Measurements from ENCODE around the gene FAM13A.

DNA sequence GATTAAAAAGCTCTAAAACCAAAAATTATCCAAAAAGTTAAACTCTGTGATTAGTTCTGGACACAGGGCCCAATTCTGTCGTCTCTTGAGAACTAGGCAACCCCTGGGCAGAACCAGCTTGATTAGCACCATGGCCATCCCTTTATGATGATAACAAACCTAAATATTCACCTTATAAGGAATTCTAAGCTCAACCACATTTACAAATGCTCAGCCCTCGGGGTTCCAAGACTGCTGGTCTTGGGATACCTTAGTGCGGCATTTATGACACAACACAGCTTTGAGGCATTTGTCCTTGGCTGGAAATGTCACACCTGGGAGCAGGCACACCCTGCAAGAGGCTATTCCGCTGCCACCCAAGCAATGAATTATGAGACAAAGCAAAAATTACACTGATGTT, 331.8 kb downstream of the FAM13A start:
- TF ChIP-seq, protein P1, sequence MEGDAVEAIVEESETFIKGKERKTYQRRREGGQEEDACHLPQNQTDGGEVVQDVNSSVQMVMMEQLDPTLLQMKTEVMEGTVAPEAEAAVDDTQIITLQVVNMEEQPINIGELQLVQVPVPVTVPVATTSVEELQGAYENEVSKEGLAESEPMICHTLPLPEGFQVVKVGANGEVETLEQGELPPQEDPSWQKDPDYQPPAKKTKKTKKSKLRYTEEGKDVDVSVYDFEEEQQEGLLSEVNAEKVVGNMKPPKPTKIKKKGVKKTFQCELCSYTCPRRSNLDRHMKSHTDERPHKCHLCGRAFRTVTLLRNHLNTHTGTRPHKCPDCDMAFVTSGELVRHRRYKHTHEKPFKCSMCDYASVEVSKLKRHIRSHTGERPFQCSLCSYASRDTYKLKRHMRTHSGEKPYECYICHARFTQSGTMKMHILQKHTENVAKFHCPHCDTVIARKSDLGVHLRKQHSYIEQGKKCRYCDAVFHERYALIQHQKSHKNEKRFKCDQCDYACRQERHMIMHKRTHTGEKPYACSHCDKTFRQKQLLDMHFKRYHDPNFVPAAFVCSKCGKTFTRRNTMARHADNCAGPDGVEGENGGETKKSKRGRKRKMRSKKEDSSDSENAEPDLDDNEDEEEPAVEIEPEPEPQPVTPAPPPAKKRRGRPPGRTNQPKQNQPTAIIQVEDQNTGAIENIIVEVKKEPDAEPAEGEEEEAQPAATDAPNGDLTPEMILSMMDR (IDR thresholded peaks at IDR 0.05), result no peak
- no peak for TF ChIP-seq POLR2AphosphoS5 (IDR thresholded peaks at IDR 0.05)
- TF ChIP-seq POLR2A (IDR thresholded peaks at IDR 0.05), result no peak
